Fibroblast of peridontal ligament (primary cell): ENCODE results near the gene ICA1.

ENCODE experiments used
- DNase-seq: peaks from one replicate; pipeline ENCODE4 v3.0.0-alpha.2; 2010; ENCODE audit errors: extremely low read depth

ICA1 gene

GRCh38 chr7:8228068-8228467, 33.9 kb downstream of the ICA1 start:
- DNase-seq: no peak

DNA sequence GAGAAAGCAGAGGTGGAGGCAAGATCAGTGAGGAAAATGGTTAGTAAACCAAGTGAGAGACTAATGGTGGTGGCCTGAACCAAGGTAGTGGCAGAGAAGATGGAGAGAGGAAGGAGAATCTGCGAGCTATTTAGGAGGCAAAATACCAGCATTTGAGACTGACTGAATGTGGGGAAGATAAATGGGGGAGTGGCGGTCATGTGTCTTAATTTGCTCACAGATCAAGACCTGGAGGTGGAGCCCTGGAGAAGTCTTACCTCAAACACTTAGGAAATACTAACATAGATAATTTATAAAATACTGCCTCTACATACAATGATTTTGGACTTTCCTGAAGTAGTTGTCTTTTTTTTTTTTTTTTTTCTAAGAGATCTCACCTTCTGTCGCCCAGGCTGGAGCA, 34.7 kb downstream of the ICA1 start:
- DNase-seq: no peak

DNA sequence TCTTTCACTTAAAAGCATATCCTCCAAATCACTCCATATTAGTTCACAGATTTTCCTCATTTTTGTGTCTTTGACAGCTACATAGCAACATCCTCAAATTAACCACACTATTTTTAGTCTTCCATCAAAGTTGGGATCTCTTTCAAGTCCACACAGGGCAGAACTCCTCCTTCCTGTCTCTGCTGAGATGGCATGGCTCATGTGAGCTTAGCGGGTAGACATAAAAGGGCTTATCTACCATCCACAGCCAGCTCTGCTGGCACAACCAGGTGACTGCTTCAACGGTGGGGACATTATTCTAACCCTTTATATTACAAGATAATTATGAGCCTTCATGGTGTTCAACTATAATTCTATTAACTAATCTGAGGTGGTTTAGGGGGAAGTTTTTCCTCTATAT, 35.5 kb downstream of the ICA1 start:
- no peak for DNase-seq

- DNase-seq: no peak
Observed at GRCh38 chr7:8221567-8221966, 40.4 kb downstream of the ICA1 start.

DNA sequence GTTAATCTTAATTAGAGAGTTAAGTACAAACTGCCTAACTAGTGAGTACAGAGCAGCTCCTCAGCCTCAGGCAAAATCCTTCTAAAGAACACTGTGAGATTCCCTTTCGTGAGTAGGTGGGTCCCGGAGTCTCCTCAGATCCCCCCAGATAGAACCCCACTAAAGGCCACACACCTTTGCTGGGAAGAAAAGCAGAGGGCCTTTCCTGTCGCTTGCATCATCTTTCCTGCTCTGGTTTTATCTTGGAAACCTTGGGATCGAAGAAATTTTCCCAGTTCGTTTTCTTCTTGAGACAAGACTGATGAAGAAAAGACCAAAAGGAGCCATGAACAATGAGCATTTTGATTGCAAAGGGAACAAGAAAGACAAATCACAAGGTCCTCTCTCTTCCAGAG, 40.9 kb downstream of the ICA1 start:
- no peak for DNase-seq

GRCh38 chr7:8220376-8221100, 41.4 kb downstream of the ICA1 start:
- DNase-seq: no peak

GRCh38 chr7:8217200-8218068, 44.5 kb downstream of the ICA1 start:
- DNase-seq: peak; percentile 90

- peak; percentile 31 for DNase-seq
Observed at GRCh38 chr7:8216334-8216690, 45.7 kb downstream of the ICA1 start.

DNA sequence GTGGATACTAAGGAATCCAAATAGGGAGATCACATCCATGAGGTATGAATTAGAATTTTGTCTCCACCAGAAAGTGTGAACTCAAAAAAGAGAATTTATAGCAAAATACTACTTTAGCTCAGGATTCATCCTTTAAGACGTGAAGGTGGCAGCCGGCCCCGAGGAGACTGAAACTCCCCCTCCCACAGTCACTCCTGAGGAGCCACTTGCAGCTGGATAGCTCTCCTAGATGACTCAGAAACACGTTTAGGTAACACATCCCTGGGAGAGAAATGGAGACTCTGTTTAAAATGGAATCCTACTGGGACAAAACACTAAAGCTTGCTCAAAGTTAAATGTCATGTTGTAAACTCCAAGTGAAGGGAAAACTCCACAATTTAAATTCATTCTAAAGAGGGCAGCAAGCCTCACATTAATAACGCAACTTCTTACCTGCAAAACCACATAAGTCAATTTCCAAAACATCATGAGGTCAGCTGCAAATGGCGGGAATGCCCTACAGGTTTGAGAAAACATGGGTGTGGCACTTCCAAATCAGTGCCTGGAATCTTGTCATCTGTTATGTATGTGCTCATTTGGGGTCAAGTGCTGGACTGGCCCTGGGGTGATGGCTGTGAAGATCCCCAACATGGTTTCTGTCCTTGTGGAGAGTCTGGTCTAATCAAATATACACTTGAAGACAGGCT, 46.2 kb downstream of the ICA1 start:
- DNase-seq: no peak

DNA sequence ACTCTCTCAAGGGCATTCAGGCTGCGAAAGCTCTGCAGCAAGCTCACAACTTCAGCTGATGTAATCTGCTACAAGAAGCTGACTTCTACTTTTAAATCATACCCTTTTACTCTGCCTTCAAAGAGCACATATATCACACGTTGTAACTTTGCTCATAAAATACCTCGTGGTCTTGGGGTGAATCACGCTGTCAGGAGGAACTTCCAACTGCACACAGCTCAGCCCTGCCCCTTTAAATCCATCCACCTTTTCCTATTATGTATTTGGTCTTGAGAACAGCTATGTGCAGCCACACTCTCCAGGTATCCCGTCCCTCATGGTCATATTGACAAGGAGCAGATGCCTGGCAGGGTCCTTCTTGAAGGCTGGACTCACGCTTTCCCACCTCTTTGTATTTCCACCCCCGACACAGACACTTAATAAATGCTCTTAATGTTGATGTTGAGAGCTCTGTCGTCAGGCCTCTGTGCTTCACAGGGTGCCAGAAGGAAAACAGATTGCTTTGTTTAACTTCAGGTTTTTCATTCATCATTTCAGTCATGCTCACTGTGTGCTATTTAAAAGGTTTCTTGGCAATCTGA, 47.6 kb downstream of the ICA1 start:
- peak; percentile 17 for DNase-seq

DNA sequence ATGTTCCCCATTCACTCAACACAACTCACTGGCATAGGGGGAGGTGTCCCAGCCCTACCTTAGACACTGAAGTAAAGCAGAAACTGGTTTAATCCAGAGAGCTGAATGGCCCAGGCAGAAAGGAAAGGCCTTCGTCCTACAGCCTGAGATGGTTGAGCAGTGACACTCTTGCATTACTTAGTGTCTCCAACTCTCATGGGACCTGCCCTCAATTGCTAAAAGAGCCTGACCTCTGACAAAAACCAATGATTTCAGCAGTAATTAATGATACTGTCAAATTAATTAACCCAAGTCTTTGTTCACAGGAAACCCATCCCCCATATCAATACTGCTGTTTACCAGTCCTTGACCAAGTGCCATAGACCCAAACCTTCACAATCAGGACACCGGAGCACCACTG, 48.6 kb downstream of the ICA1 start:
- DNase-seq: no peak

- DNase-seq: no peak
Observed at GRCh38 chr7:8212638-8213037, 49.3 kb downstream of the ICA1 start.

DNA sequence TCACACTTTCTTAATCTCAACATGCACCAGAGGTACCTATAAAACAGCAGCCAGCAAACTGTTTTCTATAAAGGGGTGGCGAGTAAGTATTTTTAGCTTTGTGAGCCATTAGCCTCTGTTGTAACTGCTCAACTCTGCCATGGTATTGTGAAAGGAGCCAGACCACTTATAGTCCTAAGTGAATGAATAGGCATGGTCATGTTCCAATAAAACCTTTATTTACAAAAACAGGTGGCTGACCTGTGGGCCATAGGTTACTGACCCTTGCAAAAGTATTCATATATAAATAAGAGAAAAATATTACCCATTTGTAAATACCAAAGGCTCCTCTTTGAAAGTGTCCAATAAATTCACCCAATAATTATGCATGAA, 50.3 kb downstream of the ICA1 start:
- no peak for DNase-seq

DNA sequence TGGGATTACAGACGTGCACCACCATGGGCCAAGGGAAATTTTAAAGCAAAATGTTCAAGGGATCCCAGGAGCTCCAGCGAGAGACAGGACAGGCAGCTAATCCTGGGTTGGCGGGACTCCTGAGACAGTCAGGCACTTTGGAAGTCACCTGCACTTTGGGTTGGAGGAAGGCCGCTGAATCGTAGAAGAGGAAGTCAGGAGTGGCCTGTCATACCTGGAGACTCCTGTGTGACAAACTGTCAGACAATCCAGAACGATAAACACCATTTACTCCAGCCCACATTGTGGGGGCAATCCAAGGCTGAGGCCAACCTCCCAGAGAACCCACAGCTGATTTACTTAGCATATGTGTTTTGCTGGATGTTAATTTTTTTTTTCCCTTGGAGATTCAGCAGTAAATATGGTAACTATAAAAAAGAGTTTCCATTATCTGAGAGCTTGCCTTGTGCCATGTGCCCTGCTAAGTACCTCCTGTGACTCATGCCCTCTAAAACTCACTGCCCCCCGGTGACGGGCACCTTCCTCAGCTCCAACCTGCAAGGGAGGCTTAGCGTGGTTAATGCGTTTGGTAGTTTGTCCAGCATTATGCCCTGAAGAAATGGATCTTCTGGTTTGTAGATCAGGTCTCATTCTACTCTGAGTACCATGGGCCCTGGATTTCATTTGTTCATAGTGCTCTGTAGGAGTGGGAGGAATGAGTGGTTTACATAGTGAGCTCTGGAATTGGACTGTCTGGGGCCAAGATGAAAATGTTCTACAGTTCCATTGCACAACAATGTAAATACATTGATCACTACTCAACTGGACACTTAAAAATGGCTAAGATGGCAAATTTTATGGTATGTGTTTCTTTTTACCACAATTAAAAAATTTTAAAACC, 50.9 kb downstream of the ICA1 start:
- DNase-seq: no peak

DNA sequence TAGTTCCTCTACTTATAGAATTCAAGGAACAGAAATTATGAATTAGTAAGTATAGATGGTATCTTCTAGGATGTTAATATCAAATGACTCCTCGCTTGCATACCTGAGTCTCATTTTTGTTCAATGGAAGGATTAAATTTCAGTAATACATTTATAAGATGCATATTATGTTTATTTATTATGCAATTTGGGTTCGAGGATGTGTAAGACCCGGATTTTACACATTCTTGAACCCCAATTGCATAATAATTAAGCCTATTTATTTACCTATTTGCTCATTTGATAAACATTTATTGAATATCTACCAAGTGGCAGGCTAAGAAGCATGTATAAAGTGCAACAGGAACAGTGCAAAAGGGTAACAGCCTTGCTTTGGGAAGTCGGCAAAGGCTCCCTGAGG, 52.6 kb downstream of the ICA1 start:
- DNase-seq: no peak

DNA sequence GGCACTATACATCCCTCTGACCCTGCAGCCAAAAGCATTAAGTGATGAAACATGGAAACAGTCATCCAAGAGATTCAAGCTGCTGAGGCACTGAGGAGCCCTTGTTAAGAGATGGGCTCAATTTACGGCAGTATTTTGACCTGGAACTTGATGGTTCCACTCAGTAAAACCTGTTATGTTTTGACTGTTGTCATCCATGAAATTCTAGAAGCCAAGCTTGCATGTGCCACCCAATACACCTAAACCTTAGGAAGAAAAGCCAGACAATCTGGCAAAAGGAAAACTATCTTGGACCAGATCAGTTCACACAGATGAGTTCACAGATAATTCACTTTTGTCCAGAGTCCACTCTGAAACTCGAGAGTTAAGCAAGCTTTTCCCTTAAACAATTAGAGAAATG, 53.2 kb downstream of the ICA1 start:
- DNase-seq: no peak

DNA sequence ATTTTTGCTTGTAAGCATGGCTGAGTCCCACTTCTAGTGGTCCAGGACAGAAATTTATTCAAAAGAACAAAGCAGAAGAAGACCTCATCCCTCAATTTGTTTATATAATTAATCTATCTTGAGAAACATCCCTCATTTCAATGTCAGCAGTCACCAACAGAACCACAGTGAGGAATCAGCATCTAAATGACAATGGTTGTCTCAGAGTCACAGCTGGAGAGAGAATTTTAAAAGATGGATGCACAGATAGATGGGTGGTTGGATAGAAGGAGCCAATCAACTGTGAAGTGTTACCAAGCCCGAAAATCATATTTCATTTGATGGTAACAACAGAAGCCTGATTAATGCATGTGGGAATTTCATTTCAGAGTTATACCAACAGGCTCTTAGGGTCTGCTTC, 55.0 kb downstream of the ICA1 start:
- DNase-seq: no peak

DNA sequence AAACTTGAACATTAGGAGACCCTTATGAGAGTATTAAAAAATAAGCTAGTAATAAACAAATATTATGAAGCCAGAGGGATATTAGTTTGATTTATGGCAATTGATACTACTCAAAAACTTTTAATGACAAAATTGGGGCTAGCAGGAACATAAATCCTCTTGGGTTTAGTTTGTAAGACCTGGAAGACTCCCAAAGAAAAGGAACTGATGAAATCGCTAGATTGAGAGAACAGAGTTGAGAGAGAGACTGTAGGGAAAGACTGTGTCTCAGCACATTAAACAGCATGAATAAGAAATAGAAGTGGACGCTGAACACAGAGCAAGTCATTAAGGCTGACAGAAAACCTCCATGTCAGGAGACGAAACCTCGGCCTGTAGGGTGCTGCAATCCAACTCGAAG, 56.4 kb downstream of the ICA1 start:
- no peak for DNase-seq

GRCh38 chr7:8205031-8205387, 57.0 kb downstream of the ICA1 start:
- no peak for DNase-seq

- no peak for DNase-seq
Observed at GRCh38 chr7:8204339-8205030, 57.5 kb downstream of the ICA1 start.

- no peak for DNase-seq
Observed at GRCh38 chr7:8201846-8202441, 60.0 kb downstream of the ICA1 start.
